ENCODE results near the gene SHISA9. TPM values are rescaled to one million over a fixed set of nuclear protein-coding genes. Genes with fewer than 3 reads are reported as not detected.

Gene SHISA9
- total RNA-seq, 1 donor from 2014 or later = not detected

GRCh38 chr16:12900599-12901203 lies 697 bp upstream of the SHISA9 start:
- Histone ChIP-seq H3K27ac (no peak overlapping the region), H3K4me3 (no peak overlapping the region), H3K36me3 (no peaks in the 10 kb centered on the region), H3K4me1 (no peaks in the 10 kb centered on the region), H3K9me3 (no peaks in the 10 kb centered on the region), H3K27me3 (peaks cover 69% of the 10 kb centered on the region)
- intact Hi-C loops (cut with DNase I) = no loop called here
- no peak for ATAC-seq
- DNase-seq = no peak
- TF ChIP-seq CTCF (IDR thresholded peaks at IDR 0.05) = no peak

GRCh38 chr16:12901204-12901596 lies 198 bp upstream of the SHISA9 start:
- no peak overlapping the region for H3K27ac ChIP-seq
- H3K27me3 ChIP-seq = peaks cover 74% of the 10 kb centered on the region
- H3K4me1 ChIP-seq = no peaks in the 10 kb centered on the region
- intact Hi-C loops (cut with DNase I) = no loop called here
- TF ChIP-seq CTCF (IDR thresholded peaks at IDR 0.05) = no peak
- no peak for ATAC-seq
- H3K9me3 ChIP-seq = no peaks in the 10 kb centered on the region
- no peaks in the 10 kb centered on the region for H3K36me3 ChIP-seq
- H3K4me3 ChIP-seq = no peak overlapping the region
- no peak for DNase-seq

- no peak for TF ChIP-seq CTCF (IDR thresholded peaks at IDR 0.05)
- Histone ChIP-seq H3K27me3 (peaks cover 67% of the 10 kb centered on the region), H3K9me3 (no peaks in the 10 kb centered on the region), H3K36me3 (no peaks in the 10 kb centered on the region), H3K27ac (no peak overlapping the region), H3K4me1 (no peaks in the 10 kb centered on the region), H3K4me3 (no peak overlapping the region)
- ATAC-seq (no peak), DNase-seq (no peak)
- intact Hi-C loops (cut with DNase I) = no loop called here
These were observed 1.3 kb downstream of the SHISA9 start for GRCh38 chr16:12902511-12903372.

GRCh38 chr16:12903407-12904328 lies 2.3 kb downstream of the SHISA9 start:
- no peaks in the 10 kb centered on the region for H3K9me3 ChIP-seq
- H3K27ac ChIP-seq = no peak overlapping the region
- peaks cover 70% of the 10 kb centered on the region for H3K27me3 ChIP-seq
- DNase-seq = no peak
- no peaks in the 10 kb centered on the region for H3K36me3 ChIP-seq
- no peak for ATAC-seq
- no peak overlapping the region for H3K4me3 ChIP-seq
- H3K4me1 ChIP-seq = no peaks in the 10 kb centered on the region
- TF ChIP-seq CTCF (IDR thresholded peaks at IDR 0.05) = no peak
- intact Hi-C loops (cut with DNase I) = no loop called here

- peaks cover 67% of the 10 kb centered on the region for H3K27me3 ChIP-seq
- no peak for TF ChIP-seq CTCF (IDR thresholded peaks at IDR 0.05)
- H3K27ac ChIP-seq = no peak overlapping the region
- H3K36me3 ChIP-seq = no peaks in the 10 kb centered on the region
- ATAC-seq (no peak), DNase-seq (no peak)
- H3K4me3 ChIP-seq = no peak overlapping the region
- no peaks in the 10 kb centered on the region for H3K9me3 ChIP-seq
- intact Hi-C loops (cut with DNase I) = no loop called here
- H3K4me1 ChIP-seq = no peaks in the 10 kb centered on the region
These were observed 2.9 kb downstream of the SHISA9 start for GRCh38 chr16:12904329-12904671.

Measured in upper lobe of right lung (tissue), 1 donor.